Panc1 (cell line): ENCODE results near the gene ERC2. TPM values are rescaled to one million over a fixed set of nuclear protein-coding genes. Genes with fewer than 3 reads are reported as not detected.

ENCODE experiments used
- ATAC-seq: fragments of 200-7000 bp; cut with Tn5 transposase; 2 replicates; pipeline ENCODE4 v1.9.1; 2020; ENCODE audit warnings: mild to moderate bottlenecking, moderate library complexity
- BruUV-seq: library from RNA; stranded (reverse); fragments of 400-500 nt; replicated peaks from 2 replicates; lab custom pipeline; 2021; lab: Mats Ljungman, UMichigan
- CTCF ChIA-PET: fragments of 300-600 bp; sonication (Branson Sonifier 250); formaldehyde crosslinking; loops from one replicate; lab custom pipeline; 2022; ENCODE audit warnings: antibody characterized with exemption; lab: Charles Lee
- POLR2A ChIA-PET: fragments of 300-600 bp; sonication (Branson Sonifier 250); formaldehyde crosslinking; loops from one replicate; lab custom pipeline; 2022; ENCODE audit warnings: antibody characterized with exemption; lab: Charles Lee
- DNase-seq: peaks from one replicate; pipeline ENCODE4 v3.0.0-alpha.2; 2010; ENCODE audit warnings: low read depth, low spot score
- H3K27ac ChIP-seq: 2 replicates; pipeline ENCODE4 v1.5.1; 2011; ENCODE audit warnings: mild to moderate bottlenecking, low read length, inconsistent platforms
- H3K27me3 ChIP-seq: fragments of 200-500 bp; sonication (Bioruptor generic); 2 replicates; pipeline ENCODE4 v1.6.0; 2014; ENCODE audit warnings: low read length, inconsistent platforms; ENCODE audit not compliant: control insufficient read depth, insufficient read depth
- H3K36me3 ChIP-seq: fragments of 200-500 bp; sonication (Bioruptor generic); 2 replicates; pipeline ENCODE4 v1.5.1; 2014; ENCODE audit warnings: inconsistent platforms, mild to moderate bottlenecking, low read length, moderate library complexity; ENCODE audit not compliant: control insufficient read depth, insufficient read depth
- H3K4me1 ChIP-seq: 2 replicates; pipeline ENCODE4 v1.5.1; 2011; ENCODE audit warnings: inconsistent platforms, mild to moderate bottlenecking, low read length, moderate library complexity; ENCODE audit not compliant: control insufficient read depth, insufficient read depth
- H3K4me3 ChIP-seq, 2 experiments: 2 replicates each; pipeline ENCODE4 v1.5.1; 2011 to 2012; ENCODE audit warnings: low read depth in 2 of 2, low read length in 2 of 2, mild to moderate bottlenecking in 2 of 2, inconsistent platforms in 1 of 2, moderate library complexity in 1 of 2
- H3K9me3 ChIP-seq: fragments of 200-500 bp; sonication (Bioruptor generic); 2 replicates; pipeline ENCODE4 v1.5.1; 2014; ENCODE audit warnings: low read depth, mild to moderate bottlenecking, inconsistent platforms, low read length, moderate library complexity; ENCODE audit not compliant: control insufficient read depth, insufficient read depth
- CTCF ChIP-seq: fragments of 450-650 bp; IDR thresholded peaks from 2 replicates; pipeline ENCODE4 v1.5.1; 2017; ENCODE audit warnings: mild to moderate bottlenecking
- POLR2AphosphoS5 ChIP-seq: IDR thresholded peaks from 2 replicates; pipeline ENCODE4 v1.6.1; 2012; ENCODE audit warnings: mild to moderate bottlenecking, low read depth, low read length, moderate library complexity
- REST ChIP-seq, 2 experiments: IDR thresholded peaks; 2 replicates each; pipeline ENCODE4 v1.6.1; 2011 to 2012; ENCODE audit warnings: low read depth in 2 of 2, control low read depth in 1 of 2, low read length in 1 of 2, mild to moderate bottlenecking in 1 of 2, moderate library complexity in 1 of 2; ENCODE audit not compliant: insufficient read depth in 1 of 2
- SIN3A ChIP-seq: IDR thresholded peaks from 2 replicates; pipeline ENCODE4 v1.6.1; 2012; ENCODE audit warnings: low read depth, mild to moderate bottlenecking, low read length, moderate library complexity, borderline replicate concordance; ENCODE audit not compliant: insufficient read depth
- TCF7L2 ChIP-seq: IDR thresholded peaks from 2 replicates; pipeline ENCODE4 v1.6.1; 2011; ENCODE audit warnings: mild to moderate bottlenecking, low read depth, low read length, inconsistent platforms
- in situ Hi-C: cut with HindIII; loops from 2 replicates; pipeline ENCODE4 v1.10.0; 2016; ENCODE audit warnings: low sequenced_read_pairs, low pct_unique_long_range_greater_than_20kb
- intact Hi-C: fragments of 100-400 bp; cut with micrococcal nuclease; formaldehyde crosslinking; loops from one replicate; pipeline ENCODE4 v1.10.0; 2022; ENCODE audit not compliant: unreplicated experiment
- total RNA-seq: library from RNA; stranded (reverse); gene quantifications from one replicate; pipeline ENCODE4 v1.2.1, GENCODE V29; 2021; ENCODE audit not compliant: unreplicated experiment

ERC2 gene
- total RNA-seq, 1 experiment from 2014 or later: 0.33 TPM

GRCh38 chr3:55481744-55482495 lies 986.3 kb downstream of the ERC2 start:
- POLR2A ChIA-PET: no interaction called here
- intact Hi-C loops: loop anchor here (10.0 kb wide), 1 partner anchor 617 kb away; no protein-coding TSS in a partner anchor
- TF ChIP-seq POLR2AphosphoS5 (no peak), CTCF (no peak), SIN3A (no peak), REST (IDR thresholded peaks at IDR 0.05; ENCODE audit: insufficient read depth in 1 of 2, low read depth in 2 of 2, low read length in 1 of 2) (no peak), TCF7L2 (no peak)
- Histone ChIP-seq H3K27ac (no peak overlapping the region), H3K4me3 (peak overlapping the region in 1 of 2 experiments; percentile 53; a peak in 2 of 4 replicates), H3K27me3 (peaks cover 13% of the 10 kb centered on the region), H3K36me3 (no peaks in the 10 kb centered on the region), H3K4me1 (peaks cover 3% of the 10 kb centered on the region; the same call in 1 of the 2 replicates), H3K9me3 (no peaks in the 10 kb centered on the region)
- ATAC-seq (no peak; the same call in 1 of the 2 replicates), DNase-seq (no peak)
- in situ Hi-C loops: no loop called here
- no TSS peak for BruUV-seq
- CTCF ChIA-PET: no interaction called here

GRCh38 chr3:55480911-55481743 lies 987.1 kb downstream of the ERC2 start:
- H3K27ac ChIP-seq: no peak overlapping the region
- H3K4me3 ChIP-seq: peak overlapping the region; percentile 25 to 53; a peak in 3 of 4 replicates
- H3K27me3 ChIP-seq: peaks cover 13% of the 10 kb centered on the region
- peak; percentile 41; the same call in 1 of the 2 replicates for ATAC-seq
- POLR2A ChIA-PET: no interaction called here
- no peak for DNase-seq
- no peaks in the 10 kb centered on the region for H3K36me3 ChIP-seq
- BruUV-seq: no TSS peak
- TF ChIP-seq POLR2AphosphoS5 (no peak), CTCF (no peak), SIN3A (no peak)
- intact Hi-C loops (loop anchor here (10.0 kb wide), 1 partner anchor 616 kb away; no protein-coding TSS in a partner anchor), in situ Hi-C loops (no loop called here)
- CTCF ChIA-PET: no interaction called here
- no peaks in the 10 kb centered on the region for H3K9me3 ChIP-seq
- peaks cover under 1% of the 10 kb centered on the region; the same call in 1 of the 2 replicates for H3K4me1 ChIP-seq
